NCI-H128 (cell line): ENCODE measurements around the gene ZBTB20.
"Not testable (repeated sequence)": the region's sequence is repeated elsewhere in the genome, so short reads cannot be mapped to it uniquely, and the experiment has no call there.

Source experiments
- DNase-seq: peaks from one replicate; lab custom pipeline; 2025; ENCODE audit not compliant: unreplicated experiment; lab: John Stamatoyannopoulos, UW

Gene ZBTB20

DNA sequence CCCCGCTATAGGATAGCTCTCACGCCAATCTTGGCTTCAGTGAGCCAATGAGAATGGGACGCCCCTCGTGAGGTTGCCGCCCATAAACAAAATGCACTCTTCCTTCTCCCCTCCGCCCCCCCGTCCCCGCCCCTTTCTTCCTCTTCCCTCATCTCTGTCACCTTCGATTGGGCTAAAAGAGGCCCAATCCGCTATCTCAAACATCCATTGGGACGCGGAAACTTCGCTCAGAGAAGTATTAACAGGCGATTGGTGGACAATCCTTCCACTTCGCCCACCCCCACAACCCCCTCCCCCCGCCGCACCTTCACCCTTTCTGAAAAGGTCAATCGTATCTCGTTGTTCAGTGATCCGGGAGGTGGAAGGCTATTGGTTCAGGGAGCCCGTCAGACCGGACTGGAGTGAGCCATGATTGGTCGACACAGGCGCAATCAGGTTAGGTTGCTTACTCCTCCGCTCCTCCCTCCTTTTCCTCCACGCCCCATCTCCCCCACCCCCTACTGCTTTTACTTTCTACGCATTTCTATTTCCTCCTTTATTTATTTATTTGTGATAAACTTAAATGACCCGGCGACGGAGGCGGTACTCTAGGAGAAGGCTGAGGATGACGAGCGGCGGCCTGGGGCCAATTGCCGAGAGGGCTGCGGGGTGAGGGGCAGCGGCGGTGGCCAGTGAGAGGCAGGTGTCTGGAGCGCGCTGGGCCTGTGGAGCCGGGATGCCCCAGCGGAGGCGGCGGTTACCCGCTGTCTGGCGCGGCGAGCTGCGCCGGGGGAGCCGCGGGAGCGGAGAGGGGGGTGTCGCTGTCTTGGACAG, 447 bp upstream of the ZBTB20 start:
- peak; percentile 100 for DNase-seq

DNA sequence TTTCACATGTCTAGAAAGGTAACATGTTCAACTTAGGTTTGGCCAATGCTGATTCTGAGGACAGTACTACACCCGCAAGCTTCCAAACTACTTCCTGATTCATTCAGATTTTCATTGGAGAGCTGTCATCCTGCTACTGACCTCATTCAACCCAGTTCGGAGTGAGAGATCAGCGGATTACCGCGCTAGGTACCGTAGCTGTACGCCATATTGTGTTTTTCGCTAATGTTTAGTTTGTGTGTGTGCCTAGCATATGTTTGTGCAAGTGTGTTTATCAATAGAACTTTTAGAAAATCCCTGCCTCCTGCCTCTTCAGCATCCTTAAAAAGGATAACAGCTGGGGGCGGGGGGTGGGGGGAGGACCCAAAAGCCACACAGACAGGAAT, 1.1 kb downstream of the ZBTB20 start:
- DNase-seq = peak; percentile 33

DNA sequence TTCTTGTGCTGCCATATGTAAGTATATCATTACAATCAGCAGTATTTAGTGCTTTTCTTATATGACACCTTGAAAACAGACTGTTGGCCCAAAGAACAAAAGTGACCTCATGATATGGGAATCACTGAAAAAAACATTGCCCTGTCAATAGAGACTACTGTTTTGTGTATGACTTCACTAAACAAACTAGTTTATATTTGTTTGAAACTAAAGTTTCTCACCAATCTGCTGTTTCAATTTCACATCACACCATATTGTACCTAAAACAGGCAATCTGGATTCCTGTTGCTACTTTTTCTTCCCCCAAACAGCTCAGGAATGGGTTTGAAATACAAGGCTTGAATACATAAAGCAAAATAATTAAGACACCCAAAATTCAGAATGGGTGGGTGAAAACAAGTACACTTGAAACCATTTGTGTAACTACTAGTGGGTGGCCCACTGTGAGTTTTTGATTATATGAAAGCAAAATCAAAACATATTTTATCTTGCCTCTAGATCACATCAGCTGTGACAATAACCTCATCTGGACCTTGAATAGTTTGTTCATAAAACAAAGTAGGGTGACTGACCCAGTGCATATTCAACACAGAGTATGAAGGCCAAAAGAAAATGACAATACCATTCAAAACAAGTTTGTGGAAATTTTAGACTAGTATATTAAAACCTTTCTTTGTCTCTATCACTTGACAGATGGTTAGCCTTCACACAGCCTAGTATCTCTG, 5.9 kb downstream of the ZBTB20 start:
- DNase-seq = no peak

DNA sequence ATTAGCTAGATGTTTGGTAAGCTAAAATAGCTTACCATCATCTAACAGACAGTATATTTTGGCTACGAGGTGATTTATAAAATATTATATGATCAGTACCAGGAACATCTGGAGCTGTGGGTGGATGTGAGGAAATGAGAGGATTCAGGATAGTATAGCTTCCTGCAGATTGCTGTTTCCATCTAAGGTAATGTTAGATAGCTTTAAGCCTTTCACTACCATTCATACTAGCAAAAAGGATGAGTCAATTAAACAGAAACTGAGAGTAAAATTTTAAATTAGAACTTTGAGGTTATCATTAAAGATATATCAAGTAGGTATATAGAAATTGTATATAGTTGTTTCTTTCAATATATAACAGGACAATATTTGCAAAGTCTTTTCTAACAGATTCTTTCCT, 8.0 kb downstream of the ZBTB20 start:
- no peak for DNase-seq

DNA sequence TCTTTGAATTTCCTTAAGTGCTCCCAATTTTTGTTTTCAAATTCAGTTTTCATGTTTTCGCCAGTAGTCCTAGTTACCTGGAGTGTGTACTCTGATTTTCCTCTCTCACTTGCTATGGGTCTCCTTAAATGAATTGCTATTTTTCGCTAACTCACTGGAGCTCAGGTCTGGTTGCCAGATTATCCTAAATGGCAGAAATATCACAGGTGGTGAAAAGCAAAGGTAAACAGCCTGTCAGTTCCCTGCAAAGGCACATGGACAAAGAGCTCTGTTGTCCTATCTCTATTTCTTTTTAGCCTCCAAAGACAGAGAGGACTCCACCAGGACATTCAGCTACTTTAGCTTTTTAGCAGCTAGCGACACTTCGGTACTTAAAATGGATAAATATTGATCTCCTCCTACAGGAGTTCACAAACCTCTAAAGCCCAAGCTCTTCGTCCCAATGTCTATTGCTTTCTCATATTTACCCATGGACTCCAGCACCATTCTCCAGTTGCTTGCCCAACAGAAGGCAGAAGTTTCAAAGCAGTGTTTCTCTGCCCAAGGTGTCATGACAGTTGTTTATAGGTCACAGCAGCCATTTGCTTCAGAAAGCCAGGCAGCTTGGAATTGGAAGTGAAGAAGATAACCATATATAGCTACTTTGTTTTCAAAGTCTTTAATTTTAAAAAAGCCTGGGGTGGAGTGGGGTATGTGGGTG, 12.3 kb downstream of the ZBTB20 start:
- DNase-seq = no peak

DNA sequence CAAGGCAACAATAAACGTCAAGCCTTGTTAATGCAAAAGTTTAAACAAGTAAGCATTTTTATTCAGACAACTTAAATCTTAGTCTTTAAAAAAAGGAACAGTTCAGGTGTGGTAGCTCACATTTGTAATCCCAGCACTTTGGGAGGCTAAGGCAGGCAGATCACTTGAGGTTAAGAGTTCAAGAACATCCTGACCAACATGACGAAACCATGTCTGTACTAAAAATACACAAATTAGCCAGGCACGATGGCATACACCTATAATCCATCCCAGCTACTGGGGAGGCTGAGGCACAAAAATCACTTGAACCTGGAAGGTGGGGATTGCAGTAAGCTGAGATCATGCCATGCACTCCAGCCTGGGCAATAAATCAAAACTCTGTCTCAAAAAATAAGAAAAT, 19.9 kb downstream of the ZBTB20 start:
- DNase-seq = no peak

DNA sequence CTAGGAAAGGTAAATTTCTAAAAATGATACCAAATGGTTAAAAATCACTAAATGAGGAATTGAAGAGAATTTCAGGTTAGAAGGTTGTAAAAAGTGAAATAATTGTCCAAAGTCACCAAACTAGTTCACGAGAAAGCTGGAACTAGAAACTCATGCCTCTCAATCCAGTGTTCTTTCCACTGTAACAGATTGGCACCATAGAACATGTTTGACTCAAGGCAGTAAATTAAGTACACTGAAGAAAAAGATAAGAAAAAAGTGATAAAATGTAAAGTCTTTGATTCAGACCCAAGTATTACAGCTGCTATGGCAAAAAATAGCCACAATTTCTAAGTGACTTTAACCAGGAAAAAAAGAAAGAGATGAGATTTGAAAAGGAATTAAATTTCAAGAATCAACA, 26.5 kb downstream of the ZBTB20 start:
- no peak for DNase-seq

DNA sequence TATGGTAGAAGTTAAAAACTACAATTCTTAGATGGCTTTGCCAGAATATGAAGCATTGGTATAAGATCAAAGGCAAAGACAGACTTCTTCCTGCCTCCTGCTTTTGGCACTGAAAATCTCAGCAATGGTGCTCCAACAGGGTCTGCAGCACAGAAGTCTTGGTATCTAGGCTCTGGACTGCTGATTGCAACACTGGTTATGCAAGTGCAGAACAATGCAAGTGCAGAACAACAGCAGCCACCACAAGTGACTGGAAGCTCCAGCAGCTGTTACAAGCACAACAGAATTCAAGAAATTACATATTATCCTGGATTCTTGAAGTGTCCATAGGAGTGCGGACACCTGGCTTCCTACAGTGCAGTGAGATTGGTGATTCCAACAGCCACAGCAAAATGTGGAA, 33.7 kb downstream of the ZBTB20 start:
- no peak for DNase-seq

DNA sequence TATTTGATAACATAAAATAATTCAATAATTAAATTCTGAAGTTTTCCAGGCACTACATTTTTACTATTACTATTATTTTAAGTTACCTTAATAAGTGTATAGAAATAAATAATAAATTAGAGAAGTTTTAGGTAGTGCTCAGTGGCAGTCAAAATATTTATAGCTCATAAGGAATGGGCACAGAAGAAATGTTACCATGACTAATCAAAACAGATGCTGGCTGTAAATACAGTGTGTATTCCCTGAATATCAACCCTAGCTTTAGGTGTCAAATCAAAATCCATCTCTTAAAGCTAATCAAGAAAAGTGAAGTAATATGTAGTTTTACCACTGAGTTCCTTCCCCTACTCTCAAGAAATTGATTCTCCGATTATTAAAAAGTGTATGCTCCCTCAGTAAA, 35.5 kb downstream of the ZBTB20 start:
- DNase-seq = no peak

DNA sequence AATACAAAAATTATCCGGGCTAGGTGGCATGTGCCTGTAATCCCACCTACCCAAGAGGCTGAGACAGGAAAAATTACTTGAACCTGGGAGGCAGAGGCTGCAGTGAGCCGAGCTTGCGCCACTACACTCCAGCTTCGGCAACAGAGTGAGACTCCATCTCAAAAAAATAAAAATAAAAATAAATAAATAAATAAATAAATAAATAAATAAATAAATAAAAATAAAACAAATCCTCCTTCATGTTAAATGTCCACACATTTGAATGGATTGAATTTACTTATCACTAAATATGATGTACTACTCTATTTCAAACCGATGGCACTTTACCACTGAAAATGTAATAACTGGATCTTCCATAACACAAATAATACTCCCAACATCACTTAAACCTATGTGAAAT, 36.3 kb downstream of the ZBTB20 start:
- DNase-seq = no peak

DNA sequence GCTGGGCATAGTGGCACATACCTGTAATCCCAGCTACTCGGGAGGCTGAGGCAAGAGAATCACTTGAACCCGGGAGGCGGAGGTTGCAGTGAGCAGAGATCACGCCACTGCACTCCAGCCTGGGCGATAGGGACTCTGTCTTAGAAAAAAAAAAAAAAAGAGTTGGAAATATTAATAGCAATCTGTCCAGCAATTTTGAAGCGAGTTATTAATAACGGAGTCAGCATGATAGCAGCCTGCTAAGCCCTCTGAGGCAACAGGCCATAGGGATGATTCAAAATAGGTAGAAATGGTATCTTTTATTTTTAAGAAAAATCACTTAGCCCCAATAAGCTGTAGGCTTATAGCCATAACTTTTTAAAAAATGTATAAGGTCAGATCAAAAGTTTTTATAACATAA, 37.0 kb downstream of the ZBTB20 start:
- DNase-seq = not testable (repeated sequence)

DNA sequence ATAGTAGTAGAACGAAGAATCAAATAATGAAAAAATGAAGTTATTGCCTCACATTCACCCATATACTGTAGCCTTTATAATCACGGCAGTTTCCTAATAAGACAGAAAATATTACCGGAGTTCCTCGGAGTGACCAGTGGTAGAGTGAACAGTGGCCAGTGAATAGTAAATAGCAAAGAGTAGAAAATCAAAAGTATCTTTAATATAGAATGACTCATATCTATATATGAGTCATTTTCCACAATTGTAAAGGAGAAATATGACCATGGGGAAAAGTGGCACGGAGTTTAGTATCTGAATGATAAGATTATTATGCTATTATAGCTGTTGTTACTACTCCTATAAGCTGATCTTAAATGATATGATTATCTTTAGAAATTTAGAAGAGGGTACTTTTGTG, 38.5 kb downstream of the ZBTB20 start:
- DNase-seq = no peak

DNA sequence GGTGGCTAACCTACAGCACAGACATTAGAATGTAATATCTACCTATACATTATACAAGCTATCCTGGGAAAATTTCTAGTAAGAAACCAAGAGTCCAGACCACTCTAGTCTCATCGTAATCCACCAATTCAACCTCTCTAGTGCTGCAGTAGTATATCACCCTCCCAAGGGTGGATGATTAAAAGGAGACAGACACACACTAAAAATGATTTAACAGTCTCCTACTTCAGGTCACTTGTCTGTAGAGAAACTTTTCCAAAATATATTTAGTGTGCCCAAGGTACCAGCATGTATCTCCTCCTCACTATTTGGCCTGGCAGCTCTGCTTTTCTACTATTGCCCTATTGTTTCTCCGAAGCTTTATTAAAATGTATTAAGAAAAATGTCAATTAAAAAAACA, 45.0 kb downstream of the ZBTB20 start:
- DNase-seq = no peak

DNA sequence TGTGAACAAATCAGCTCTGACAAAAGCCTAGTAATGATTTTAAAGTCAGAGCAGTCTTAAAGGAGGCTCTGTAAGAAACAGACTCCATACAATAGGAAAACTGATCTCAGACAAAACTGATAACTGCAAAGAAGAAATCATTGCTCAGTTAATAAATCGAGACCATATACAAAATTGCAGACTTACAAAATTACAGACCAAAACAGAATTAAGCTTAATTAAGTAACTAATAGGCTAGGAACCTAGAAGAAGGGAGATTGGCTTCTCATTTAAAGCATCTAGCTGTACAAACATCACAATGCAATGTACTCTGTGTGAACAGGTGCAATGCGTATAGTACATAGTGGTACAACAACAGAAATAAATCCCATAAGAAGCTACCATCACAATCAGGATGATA, 46.3 kb downstream of the ZBTB20 start:
- DNase-seq = no peak

DNA sequence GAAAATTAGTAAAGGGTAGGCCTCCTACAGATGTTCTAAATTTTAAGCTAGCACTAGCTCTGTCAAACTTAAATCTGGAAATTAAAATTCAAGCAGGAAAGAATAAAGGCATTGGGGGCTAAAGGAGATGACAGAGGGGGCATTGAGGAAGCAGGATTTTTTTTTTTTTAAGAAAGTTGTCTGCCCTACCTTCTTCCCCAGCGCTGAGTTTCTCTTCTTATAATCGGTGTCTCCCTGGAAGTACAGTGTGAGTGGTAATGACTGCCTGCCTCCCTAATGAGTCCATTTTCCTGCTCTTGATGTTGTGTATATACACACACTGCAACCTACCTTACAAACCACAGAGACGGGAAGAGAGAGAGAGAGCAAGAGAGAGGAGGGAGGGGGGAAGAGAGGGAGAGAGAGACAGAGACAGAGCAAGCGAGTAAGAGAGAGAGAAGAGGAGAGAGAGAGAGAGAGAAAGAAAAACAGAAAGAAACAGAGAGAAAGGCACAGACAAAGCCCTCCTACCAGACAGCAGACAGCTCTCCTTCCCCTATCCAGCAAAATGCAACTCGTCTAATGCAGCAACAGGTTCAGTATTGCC, 47.0 kb downstream of the ZBTB20 start:
- peak; percentile 58 for DNase-seq

DNA sequence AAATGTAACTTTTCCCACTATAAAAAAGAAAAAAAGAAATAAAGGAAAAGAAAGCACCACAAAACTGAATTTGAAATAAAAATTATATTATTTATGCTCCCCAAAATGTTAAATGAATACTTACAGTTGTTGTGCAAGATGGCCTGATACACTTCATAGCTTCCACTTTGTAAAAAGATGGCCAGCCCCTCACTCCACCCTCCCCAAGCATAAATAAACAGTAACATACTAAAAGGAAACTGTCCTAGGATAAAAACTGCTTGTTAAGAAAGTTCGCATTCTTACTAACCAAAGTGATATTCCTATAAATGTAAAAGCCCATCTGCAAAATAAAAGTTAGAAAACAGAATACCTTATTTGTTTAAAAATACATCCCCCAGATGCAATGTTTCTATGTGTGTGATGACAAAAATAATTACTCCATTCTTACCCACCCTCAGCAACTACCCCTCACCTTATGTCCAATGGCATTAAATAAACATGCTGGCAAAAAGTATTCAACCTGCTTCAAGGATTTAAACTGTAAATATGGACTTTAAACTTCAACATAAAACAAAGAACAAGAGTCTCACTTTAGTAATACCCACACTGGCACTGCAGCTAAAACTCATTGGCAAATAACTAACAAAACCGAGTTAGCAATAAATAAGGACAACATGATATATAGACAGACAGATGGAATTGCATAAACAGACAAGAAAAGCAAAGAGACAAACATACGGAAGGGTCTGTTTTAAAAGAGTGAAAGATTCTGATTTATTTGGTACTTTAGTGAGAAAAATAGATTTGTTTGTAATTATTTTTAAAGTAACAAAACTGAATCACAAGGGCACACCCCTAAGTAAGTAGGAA, 47.7 kb downstream of the ZBTB20 start:
- no peak for DNase-seq

DNA sequence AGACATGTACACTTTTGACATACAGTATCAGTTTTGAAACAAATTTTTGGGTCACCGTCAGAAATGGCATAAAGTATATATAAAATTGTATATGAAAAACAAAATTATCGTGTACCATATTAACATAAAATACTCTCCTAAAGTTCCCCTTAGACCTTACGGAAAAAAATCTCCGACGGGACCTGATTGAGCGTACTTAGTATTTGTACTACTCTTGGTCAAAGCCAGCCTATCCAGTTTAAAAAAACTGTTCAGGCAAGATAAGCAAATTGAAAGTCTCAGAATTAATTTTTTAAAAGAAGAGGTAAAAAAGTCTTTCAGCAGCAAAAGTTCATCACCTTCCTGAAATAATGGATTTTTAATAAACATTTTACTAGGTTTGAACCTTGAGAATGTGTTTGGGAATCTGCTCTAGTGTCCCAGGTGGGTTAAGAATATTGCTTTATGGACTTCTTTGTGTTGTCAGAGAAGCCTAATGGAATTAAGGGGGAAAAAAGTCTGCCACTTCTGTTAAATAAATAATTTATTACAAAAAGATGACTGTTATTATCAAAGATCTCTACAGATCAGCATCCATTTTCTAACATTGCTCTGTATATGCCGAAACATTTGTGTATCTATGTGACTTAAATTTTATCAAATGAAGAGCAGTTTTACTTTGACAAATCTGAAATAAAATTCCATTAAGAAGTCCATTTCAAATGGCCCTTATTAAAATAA, 48.6 kb downstream of the ZBTB20 start:
- DNase-seq = no peak

DNA sequence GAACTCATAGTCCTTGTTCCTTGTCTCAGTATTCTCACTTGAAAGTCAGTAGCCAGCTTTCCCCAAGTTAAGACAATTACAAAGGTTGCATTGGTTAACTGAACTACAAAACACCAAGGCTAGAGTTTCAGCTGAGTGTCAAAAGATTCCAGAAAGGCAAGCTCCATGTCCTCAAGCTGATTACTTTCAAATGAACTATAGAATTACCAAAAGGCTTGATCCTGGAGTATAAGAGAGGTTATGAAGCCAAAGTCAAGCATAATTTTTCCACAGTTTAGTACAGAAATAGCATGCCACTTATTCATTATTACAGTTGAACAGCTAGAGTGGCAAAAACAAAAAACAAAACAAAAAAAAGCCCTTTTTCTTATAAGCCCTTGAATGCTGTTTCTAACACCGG, 51.9 kb downstream of the ZBTB20 start:
- DNase-seq = no peak

DNA sequence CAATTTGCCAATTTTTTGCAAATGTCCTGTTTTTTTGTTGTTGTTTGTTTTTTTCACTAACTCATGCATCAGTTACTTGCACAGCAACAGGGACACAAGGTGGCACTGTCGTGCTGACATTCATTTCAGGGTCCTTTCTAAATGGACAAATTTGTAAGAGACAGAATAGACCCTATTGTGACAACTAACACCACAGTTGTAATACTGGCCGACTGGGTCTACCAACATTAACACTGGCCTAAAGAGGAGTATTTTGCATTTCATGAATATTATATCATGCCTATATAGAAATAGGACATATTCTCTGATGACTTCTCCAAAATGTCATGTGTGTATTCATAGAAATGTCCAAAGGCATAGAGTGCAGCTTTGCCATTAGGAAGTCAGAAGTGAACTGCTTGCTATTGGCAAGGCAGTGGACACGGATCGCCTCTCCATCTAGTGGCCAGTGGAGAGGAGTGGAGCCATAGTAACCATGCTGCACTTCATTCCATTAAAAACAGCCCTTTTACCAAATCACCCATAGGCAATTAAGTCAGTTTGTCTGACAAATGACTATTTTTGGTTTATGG, 54.8 kb downstream of the ZBTB20 start:
- DNase-seq = no peak

DNA sequence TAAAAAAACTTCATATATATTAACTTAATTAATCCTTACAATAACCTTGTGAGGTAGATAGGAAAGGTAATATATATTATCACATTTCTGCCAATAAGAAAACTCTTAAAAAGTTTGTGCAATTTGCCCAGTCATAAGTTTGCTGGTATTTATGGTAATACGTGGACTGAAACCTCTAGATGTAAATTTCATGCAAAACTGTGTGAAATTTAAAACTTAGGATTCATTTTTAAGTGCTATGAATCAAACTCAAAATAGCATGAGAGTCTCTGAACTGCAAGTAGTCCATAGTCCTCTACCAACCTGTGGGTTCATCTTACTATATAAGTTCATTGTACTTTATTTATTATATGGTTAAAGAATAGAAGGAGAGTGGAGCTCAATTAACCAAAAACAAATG, 56.4 kb downstream of the ZBTB20 start:
- no peak for DNase-seq
